Endothelial cell of umbilical vein (primary cell): ENCODE results near the gene CABLES1. TPM values are rescaled to one million over a fixed set of nuclear protein-coding genes. Genes with fewer than 3 reads are reported as not detected.

Source experiments
- BruUV-seq: library from RNA; stranded (reverse); fragments of 400-500 nt; replicated peaks from 2 replicates; lab custom pipeline; 2021; lab: Mats Ljungman, UMichigan
- CTCF ChIA-PET: fragments of 300-600, 350-600 bp; sonication (Branson Sonifier 250); formaldehyde crosslinking; loops from one replicate; lab custom pipeline; 2021; ENCODE audit warnings: antibody characterized with exemption, inconsistent platforms; lab: Charles Lee
- POLR2A ChIA-PET: fragments of 300-600, 350-600 bp; sonication (Branson Sonifier 250); formaldehyde crosslinking; loops from one replicate; lab custom pipeline; 2021; ENCODE audit warnings: antibody characterized with exemption, inconsistent platforms; lab: Charles Lee
- DNase-seq: peaks from one replicate; pipeline ENCODE4 v3.0.0-alpha.2; 2011; ENCODE audit warnings: low read depth, low spot score
- FAIRE-seq: peaks from 2 replicates; lab custom pipeline; 2011; peaks lifted over from hg19 to GRCh38; lab: Jason Lieb, UNC
- H2AFZ ChIP-seq: 2 replicates; pipeline ENCODE4 v1.6.0; 2012; ENCODE audit warnings: low read depth, low read length, control low read depth, inconsistent platforms
- H3K27ac ChIP-seq: 2 replicates; pipeline ENCODE4 v1.5.1; 2011; ENCODE audit warnings: low read depth, mild to moderate bottlenecking, control low read depth, low read length, moderate library complexity; ENCODE audit not compliant: insufficient read depth
- H3K27me3 ChIP-seq, 2 experiments: 2 replicates each; pipeline versions ENCODE4 v1.6.0 to v1.6.1; 2011; ENCODE audit warnings: low read length in 2 of 2, mixed read lengths in 1 of 2; ENCODE audit not compliant: control insufficient read depth in 2 of 2, insufficient read depth in 2 of 2
- H3K36me3 ChIP-seq, 2 experiments: 2 replicates in 1 of 2; 3 replicates in 1 of 2; pipeline ENCODE4 v1.5.1; 2011; ENCODE audit warnings: low read length in 2 of 2, mild to moderate bottlenecking in 1 of 2, moderate library complexity in 1 of 2; ENCODE audit not compliant: control insufficient read depth in 2 of 2, insufficient read depth in 2 of 2; ENCODE audit errors: extremely low read depth in 1 of 2
- H3K4me1 ChIP-seq: 3 replicates; pipeline ENCODE4 v1.5.1; 2011; ENCODE audit warnings: mild to moderate bottlenecking, low read length; ENCODE audit not compliant: control insufficient read depth, insufficient read depth; ENCODE audit errors: extremely low read depth
- H3K4me2 ChIP-seq: 2 replicates; pipeline ENCODE4 v1.6.1; 2011; ENCODE audit warnings: low read length, control low read depth, mixed read lengths; ENCODE audit not compliant: insufficient read depth
- H3K4me3 ChIP-seq, 3 experiments: fragments of 200-600 bp in 1 of 3; sonication (generic), shearing (Covaris generic) in 1 of 3; replicated peaks in 1 of 3; 2 replicates each; pipeline ENCODE4 v1.5.1; 2011 to 2016; ENCODE audit warnings: control low read depth in 3 of 3, low read length in 3 of 3, mild to moderate bottlenecking in 2 of 3, inconsistent platforms in 1 of 3, low read depth in 1 of 3, moderate library complexity in 1 of 3; ENCODE audit not compliant: insufficient read depth in 1 of 3
- H3K79me2 ChIP-seq: 2 replicates; pipeline ENCODE4 v1.6.0; 2012; ENCODE audit warnings: low read length, inconsistent platforms; ENCODE audit not compliant: control insufficient read depth, insufficient read depth
- H3K9ac ChIP-seq: replicated peaks from 2 replicates; pipeline ENCODE3; 2011; ENCODE audit warnings: low read length, control low read depth; ENCODE audit not compliant: insufficient read depth; ENCODE audit errors: extremely low read depth
- H3K9me1 ChIP-seq: replicated peaks from 3 replicates; pipeline ENCODE4 v1.6.0; 2011; ENCODE audit warnings: mild to moderate bottlenecking, low read length; ENCODE audit not compliant: control insufficient read depth, insufficient read depth; ENCODE audit errors: extremely low read depth
- H3K9me3 ChIP-seq: replicated peaks from 2 replicates; pipeline ENCODE4 v1.5.1; 2012; ENCODE audit warnings: low read length, inconsistent platforms; ENCODE audit not compliant: control insufficient read depth, insufficient read depth
- H4K20me1 ChIP-seq: replicated peaks from 2 replicates; pipeline ENCODE3; 2011; ENCODE audit warnings: mild to moderate bottlenecking, low read length; ENCODE audit not compliant: control insufficient read depth, insufficient read depth; ENCODE audit errors: extremely low read depth
- EZH2 ChIP-seq: IDR thresholded peaks from 2 replicates; pipeline ENCODE4 v1.6.1; 2012; ENCODE audit warnings: borderline replicate concordance, low read depth, mild to moderate bottlenecking, moderate library complexity, low read length, inconsistent platforms; ENCODE audit not compliant: severe bottlenecking
- FOS ChIP-seq: IDR thresholded peaks from 2 replicates; pipeline ENCODE4 v1.6.1; 2011; ENCODE audit warnings: mild to moderate bottlenecking, low read length, moderate library complexity, borderline replicate concordance; ENCODE audit not compliant: insufficient read depth
- GATA2 ChIP-seq: IDR thresholded peaks from 2 replicates; pipeline ENCODE4 v1.7.0; 2011; ENCODE audit warnings: low read depth, mild to moderate bottlenecking, moderate library complexity, mixed read lengths, low read length; ENCODE audit not compliant: insufficient read length, insufficient read depth
- JUN ChIP-seq: IDR thresholded peaks from 2 replicates; pipeline ENCODE4 v1.6.1; 2011; ENCODE audit warnings: borderline replicate concordance, low read depth; ENCODE audit not compliant: insufficient read length, insufficient read depth
- MAX ChIP-seq: IDR thresholded peaks from 2 replicates; pipeline ENCODE4 v1.6.1; 2011; ENCODE audit not compliant: insufficient read depth, insufficient read length
- MYC ChIP-seq: IDR thresholded peaks from one replicate; pipeline ENCODE4 v1.6.1; 2011; ENCODE audit warnings: mild to moderate bottlenecking, low read depth, low read length
- POLR2A ChIP-seq: IDR thresholded peaks from 2 replicates; pipeline ENCODE4 v1.6.1; 2012; ENCODE audit warnings: low read depth, mild to moderate bottlenecking, control low read depth, low read length
- POLR2AphosphoS5 ChIP-seq: IDR thresholded peaks from 2 replicates; pipeline ENCODE4 v1.6.1; 2012; ENCODE audit warnings: low read depth, mild to moderate bottlenecking, control low read depth, low read length, moderate library complexity; ENCODE audit not compliant: insufficient read depth
- dilution Hi-C: fragments of 300-500 bp; cut with MboI; formaldehyde crosslinking; loops from one replicate; pipeline ENCODE4 v1.15.0; 2019; ENCODE audit warnings: low sequenced_read_pairs; ENCODE audit not compliant: extremely low pct_ligation_motif_present
- intact Hi-C: fragments of 100-400 bp; cut with micrococcal nuclease; formaldehyde crosslinking; loops from one replicate; pipeline ENCODE4 v1.10.0; 2022
- polyA plus RNA-seq, 4 experiments: library from polyadenylated mRNA; depleted of rRNA in 3 of 4; stranded (reverse) in 3 of 4; unstranded in 1 of 4; fragments of >200 nt; gene quantifications; 2 replicates each; pipeline versions ENCODE4 v1.2.1 to v1.2.3, GENCODE V29; 2011 to 2012; ENCODE audit warnings: missing spikeins in 1 of 4
- total RNA-seq: library from RNA; stranded (reverse); gene quantifications from 2 replicates; pipeline ENCODE4 v1.2.3, GENCODE V29; 2021
- TF ChIP-seq, protein P1 (sequence below), 2 donors: IDR thresholded peaks; 1 replicate in 1 of 2; 2 replicates in 1 of 2; pipeline ENCODE4 v1.5.1; 2011; ENCODE audit warnings: low read length in 2 of 2, mild to moderate bottlenecking in 2 of 2, moderate library complexity in 2 of 2, control low read depth in 1 of 2, inconsistent platforms in 1 of 2, low read depth in 1 of 2; ENCODE audit not compliant: insufficient read depth in 1 of 2; ENCODE audit errors: extremely low read depth in 1 of 2

The CABLES1 gene
- total and polyA plus RNA-seq, 2 donors (not counting 3 experiments of a cell fraction or from before 2014, with no cell fraction given): 40.2 to 71.1 TPM

GRCh38 chr18:23260926-23261590 is 125.8 kb downstream of the CABLES1 start:
- no peak overlapping the region for H3K4me3 ChIP-seq
- H3K9me3 ChIP-seq: no peaks in the 10 kb centered on the region
- peak overlapping the region; percentile 87 for H3K27ac ChIP-seq
- dilution Hi-C loops: no loop called here
- TF ChIP-seq MAX (no peak), JUN (no peak), FOS (no peak), GATA2 (no peak), POLR2A (no peak), MYC (no peak), EZH2 (no peak), POLR2AphosphoS5 (no peak)
- TF ChIP-seq, protein P1, sequence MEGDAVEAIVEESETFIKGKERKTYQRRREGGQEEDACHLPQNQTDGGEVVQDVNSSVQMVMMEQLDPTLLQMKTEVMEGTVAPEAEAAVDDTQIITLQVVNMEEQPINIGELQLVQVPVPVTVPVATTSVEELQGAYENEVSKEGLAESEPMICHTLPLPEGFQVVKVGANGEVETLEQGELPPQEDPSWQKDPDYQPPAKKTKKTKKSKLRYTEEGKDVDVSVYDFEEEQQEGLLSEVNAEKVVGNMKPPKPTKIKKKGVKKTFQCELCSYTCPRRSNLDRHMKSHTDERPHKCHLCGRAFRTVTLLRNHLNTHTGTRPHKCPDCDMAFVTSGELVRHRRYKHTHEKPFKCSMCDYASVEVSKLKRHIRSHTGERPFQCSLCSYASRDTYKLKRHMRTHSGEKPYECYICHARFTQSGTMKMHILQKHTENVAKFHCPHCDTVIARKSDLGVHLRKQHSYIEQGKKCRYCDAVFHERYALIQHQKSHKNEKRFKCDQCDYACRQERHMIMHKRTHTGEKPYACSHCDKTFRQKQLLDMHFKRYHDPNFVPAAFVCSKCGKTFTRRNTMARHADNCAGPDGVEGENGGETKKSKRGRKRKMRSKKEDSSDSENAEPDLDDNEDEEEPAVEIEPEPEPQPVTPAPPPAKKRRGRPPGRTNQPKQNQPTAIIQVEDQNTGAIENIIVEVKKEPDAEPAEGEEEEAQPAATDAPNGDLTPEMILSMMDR (IDR thresholded peaks at IDR 0.05; ENCODE audit: extremely low read depth in 1 of 2, insufficient read depth in 1 of 2, low read depth in 1 of 2, low read length in 2 of 2): no peak
- BruUV-seq: no TSS peak
- H3K79me2 ChIP-seq: no peaks in the 10 kb centered on the region
- H3K4me2 ChIP-seq: no peak overlapping the region
- ChIA-PET CTCF (interaction anchor here (1.1 to 5.3 kb wide), 10 partner anchors 12 to 151 kb away, joined by 3 to 57 read pairs (median 12); no protein-coding TSS in a partner anchor), POLR2A (interaction anchor here (1.1 to 1.9 kb wide), 3 partner anchors 7 to 24 kb away, joined by 4 to 9 read pairs (median 5); no protein-coding TSS in a partner anchor)
- H3K9ac ChIP-seq: peak overlapping the region; percentile 12
- H4K20me1 ChIP-seq: no peaks in the 10 kb centered on the region
- no peaks in the 10 kb centered on the region for H3K27me3 ChIP-seq
- peaks cover 36% of the 10 kb centered on the region for H3K4me1 ChIP-seq
- intact Hi-C loops: loop anchor here (1.0 to 2.0 kb wide), 15 partner anchors 7 to 151 kb away; partner anchors contain the start of gene CABLES1
- DNase-seq: no peak
- no peak for FAIRE-seq
- H3K9me1 ChIP-seq: no peaks in the 10 kb centered on the region
- H2AFZ ChIP-seq: no peak overlapping the region
- peaks cover 0 to 8% of the 10 kb centered on the region in 2 experiments for H3K36me3 ChIP-seq
